Measurements from ENCODE around the gene ZNF296. TPM values are rescaled to one million over a fixed set of nuclear protein-coding genes. Genes with fewer than 3 reads are reported as not detected.

ZNF296 gene
- total and polyA plus RNA-seq, 4 experiments from 2014 or later: 0.98 to 3.2 (median 1.8) TPM

DNA sequence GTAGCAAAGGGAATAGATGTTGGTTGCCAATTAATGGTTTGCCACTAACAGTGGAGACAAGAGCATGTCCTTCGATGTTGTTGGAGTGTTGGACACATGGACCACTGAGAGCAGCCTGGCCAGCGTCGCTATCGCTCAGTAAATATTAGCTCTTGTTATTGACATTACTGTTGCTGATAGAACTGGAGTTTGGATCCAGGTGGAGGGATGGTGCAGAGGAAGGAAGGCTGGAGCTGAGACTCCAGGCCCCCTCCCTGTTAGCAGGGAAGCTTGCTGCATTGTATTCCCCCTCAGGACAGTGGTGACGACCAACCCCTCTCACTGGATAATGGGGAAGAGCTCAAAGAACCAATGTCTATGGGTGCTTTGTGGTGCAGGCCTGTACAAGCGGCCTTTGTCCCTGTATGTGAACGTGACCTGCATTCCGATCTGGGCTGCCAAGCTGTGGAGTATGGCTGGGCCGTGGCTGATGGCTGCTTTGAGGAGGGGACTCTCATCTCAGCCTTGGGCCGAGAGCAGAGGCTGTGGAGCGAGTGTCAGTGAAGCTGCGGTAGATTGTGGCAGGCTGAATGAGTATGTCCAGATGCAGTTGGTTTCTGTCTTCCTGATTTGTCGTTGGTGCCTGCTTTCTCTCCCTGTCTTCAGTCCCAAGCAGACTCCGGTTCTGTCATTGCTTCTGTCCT lies 30.5 kb downstream of the ZNF296 start:
- no peak overlapping the region for H3K27ac ChIP-seq (ENCODE audit: low read depth, low read length)
- Mint-ChIP-seq H3K9me3 (no peaks in the 10 kb centered on the region), H3K36me3 (peaks cover 28 to 59% of the 10 kb centered on the region in 2 donors), H3K27me3 (no peaks in the 10 kb centered on the region), H3K4me3 (no peak overlapping the region), H3K27ac (peak overlapping the region in 5 of 7 donors; percentile 30 to 64 (median 57)), H3K4me1 (peaks cover 35 to 62% (median 47%) of the 10 kb centered on the region in 4 donors)
- ChIA-PET CTCF (ENCODE audit: partially characterized antibody) (interaction anchor here (1.7 to 1.9 kb wide), 2 partner anchors 14 to 57 kb away, joined by 5 to 8 read pairs; no protein-coding TSS in a partner anchor), POLR2A (ENCODE audit: partially characterized antibody) (interaction anchor here (1.1 kb wide), 1 partner anchor 18 kb away, joined by 3 read pairs; no protein-coding TSS in a partner anchor)
- no peaks in the 10 kb centered on the region for H3K27me3 ChIP-seq (ENCODE audit: insufficient read depth, low read length)
- DNase-seq: no peak
- no peaks in the 10 kb centered on the region for H3K9me3 ChIP-seq (ENCODE audit: control insufficient read depth in 1 of 2, low read length in 2 of 2)
- intact Hi-C loops (cut with micrococcal nuclease): no loop called here
- no peak overlapping the region for H3K4me3 ChIP-seq (ENCODE audit: low read length in 2 of 2)
- H3K36me3 ChIP-seq (ENCODE audit: insufficient read depth, low read length): peaks cover 37% of the 10 kb centered on the region
- peaks cover 29% of the 10 kb centered on the region for H3K4me1 ChIP-seq (ENCODE audit: insufficient read depth, low read length)

DNA sequence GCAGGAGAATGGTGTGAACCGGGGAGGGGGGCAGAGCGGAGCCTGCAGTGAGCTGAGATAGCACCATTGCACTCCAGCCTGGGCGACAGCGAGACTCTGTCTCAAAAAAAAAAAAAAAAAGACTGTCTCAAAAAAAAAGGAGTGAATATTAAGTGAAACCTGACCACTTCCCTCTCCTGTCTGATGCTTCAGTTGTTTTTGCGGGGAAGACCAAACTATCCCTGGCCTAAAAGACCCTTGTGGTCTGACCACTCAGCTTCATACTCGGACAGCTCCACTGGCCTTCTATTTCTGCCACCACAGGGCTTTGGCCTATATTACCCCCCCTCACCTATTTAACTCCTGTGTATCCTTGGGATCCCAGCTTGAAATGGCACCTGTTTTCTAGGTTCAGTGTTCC lies 35.2 kb downstream of the ZNF296 start:
- Histone ChIP-seq H3K27me3 (ENCODE audit: insufficient read depth, low read length) (no peaks in the 10 kb centered on the region), H3K27ac (ENCODE audit: low read depth, low read length) (peak overlapping the region; percentile 3), H3K4me3 (ENCODE audit: low read length in 2 of 2) (no peak overlapping the region), H3K4me1 (ENCODE audit: insufficient read depth, low read length) (peaks cover 37% of the 10 kb centered on the region), H3K9me3 (ENCODE audit: control insufficient read depth in 1 of 2, low read length in 2 of 2) (no peaks in the 10 kb centered on the region), H3K36me3 (ENCODE audit: insufficient read depth, low read length) (peaks cover 42% of the 10 kb centered on the region)
- peaks cover 32 to 60% (median 41%) of the 10 kb centered on the region in 4 donors for H3K4me1 Mint-ChIP-seq
- DNase-seq: no peak
- intact Hi-C loops (cut with micrococcal nuclease): no loop called here
- peak overlapping the region in 7 of 8 donors; percentile 48 to 98 (median 63) for H3K4me3 Mint-ChIP-seq
- ChIA-PET POLR2A (ENCODE audit: partially characterized antibody) (no interaction called here), CTCF (ENCODE audit: partially characterized antibody) (interaction anchor here (1.1 to 1.8 kb wide), 2 partner anchors 19 to 38 kb away, joined by 3 to 5 read pairs; partner anchors contain the start of gene GEMIN7)
- peaks cover 34 to 56% of the 10 kb centered on the region in 2 donors for H3K36me3 Mint-ChIP-seq
- H3K27ac Mint-ChIP-seq: peak overlapping the region in 6 of 7 donors; percentile 68 to 88 (median 77)
- H3K27me3 Mint-ChIP-seq: no peaks in the 10 kb centered on the region
- H3K9me3 Mint-ChIP-seq: peaks cover 0 to 2% (median 0%) of the 10 kb centered on the region in 8 donors

DNA sequence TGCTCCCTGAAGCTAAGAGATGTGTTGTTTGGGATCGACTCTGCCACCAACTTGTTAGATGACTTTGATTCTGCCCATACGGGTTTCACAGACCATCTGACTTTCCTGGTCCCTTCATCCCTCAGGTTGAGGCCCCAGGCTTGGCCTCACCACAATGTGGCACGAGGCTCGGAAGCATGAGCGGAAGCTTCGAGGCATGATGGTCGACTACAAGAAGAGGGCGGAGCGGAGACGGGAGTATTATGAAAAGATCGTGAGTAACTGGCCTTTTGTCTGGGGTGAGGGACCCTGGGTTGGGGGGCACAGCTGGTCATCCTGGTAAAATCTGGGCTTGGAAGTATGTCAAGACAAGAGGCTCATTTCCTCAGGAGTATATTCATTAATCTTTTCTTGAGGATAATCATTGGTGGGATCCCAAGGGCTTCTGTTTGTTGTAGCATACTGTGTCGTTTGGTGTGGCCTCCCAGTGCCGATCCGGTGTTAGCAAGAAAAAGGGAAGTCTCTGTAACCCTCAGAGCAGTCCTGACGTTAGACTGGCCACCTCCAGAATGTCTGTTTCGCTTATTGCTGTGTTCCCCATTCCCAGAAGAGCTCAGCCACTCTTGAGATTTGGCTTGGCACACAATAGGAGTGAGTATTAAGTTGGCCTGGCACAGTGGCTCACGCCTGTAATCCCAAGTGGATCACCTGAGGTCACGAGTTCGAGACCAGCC lies 36.1 kb downstream of the ZNF296 start:
- intact Hi-C loops (cut with micrococcal nuclease): no loop called here
- ChIA-PET CTCF (ENCODE audit: partially characterized antibody) (interaction anchor here (0.8 to 2.3 kb wide), 8 partner anchors 13 to 88 kb away, joined by 3 to 9 read pairs (median 3); partner anchors contain the start of gene GEMIN7), POLR2A (ENCODE audit: partially characterized antibody) (interaction anchor here (1.0 to 2.7 kb wide), 7 partner anchors 39 to 150 kb away, joined by 4 to 31 read pairs (median 16); partner anchors contain the start of genes BLOC1S3, CLPTM1, GEMIN7 and PPP1R37)
- Histone ChIP-seq H3K36me3 (ENCODE audit: insufficient read depth, low read length) (peaks cover 38% of the 10 kb centered on the region), H3K27me3 (ENCODE audit: insufficient read depth, low read length) (no peaks in the 10 kb centered on the region), H3K27ac (ENCODE audit: low read depth, low read length) (peak overlapping the region; percentile 98), H3K4me1 (ENCODE audit: insufficient read depth, low read length) (peaks cover 34% of the 10 kb centered on the region), H3K4me3 (ENCODE audit: low read length in 2 of 2) (peak overlapping the region in 1 of 2 donors; percentile 62), H3K9me3 (ENCODE audit: control insufficient read depth in 1 of 2, low read length in 2 of 2) (no peaks in the 10 kb centered on the region)
- H3K9me3 Mint-ChIP-seq: peaks cover 0 to 2% (median 0%) of the 10 kb centered on the region in 8 donors
- H3K27me3 Mint-ChIP-seq: no peaks in the 10 kb centered on the region
- H3K36me3 Mint-ChIP-seq: peaks cover 32 to 52% of the 10 kb centered on the region in 2 donors
- H3K27ac Mint-ChIP-seq: peak overlapping the region in 6 of 7 donors; percentile 88 to 99 (median 98)
- peak overlapping the region; percentile 95 to 99 (median 98) for H3K4me3 Mint-ChIP-seq
- no peak for DNase-seq
- H3K4me1 Mint-ChIP-seq: peaks cover 26 to 51% (median 33%) of the 10 kb centered on the region in 4 donors

DNA sequence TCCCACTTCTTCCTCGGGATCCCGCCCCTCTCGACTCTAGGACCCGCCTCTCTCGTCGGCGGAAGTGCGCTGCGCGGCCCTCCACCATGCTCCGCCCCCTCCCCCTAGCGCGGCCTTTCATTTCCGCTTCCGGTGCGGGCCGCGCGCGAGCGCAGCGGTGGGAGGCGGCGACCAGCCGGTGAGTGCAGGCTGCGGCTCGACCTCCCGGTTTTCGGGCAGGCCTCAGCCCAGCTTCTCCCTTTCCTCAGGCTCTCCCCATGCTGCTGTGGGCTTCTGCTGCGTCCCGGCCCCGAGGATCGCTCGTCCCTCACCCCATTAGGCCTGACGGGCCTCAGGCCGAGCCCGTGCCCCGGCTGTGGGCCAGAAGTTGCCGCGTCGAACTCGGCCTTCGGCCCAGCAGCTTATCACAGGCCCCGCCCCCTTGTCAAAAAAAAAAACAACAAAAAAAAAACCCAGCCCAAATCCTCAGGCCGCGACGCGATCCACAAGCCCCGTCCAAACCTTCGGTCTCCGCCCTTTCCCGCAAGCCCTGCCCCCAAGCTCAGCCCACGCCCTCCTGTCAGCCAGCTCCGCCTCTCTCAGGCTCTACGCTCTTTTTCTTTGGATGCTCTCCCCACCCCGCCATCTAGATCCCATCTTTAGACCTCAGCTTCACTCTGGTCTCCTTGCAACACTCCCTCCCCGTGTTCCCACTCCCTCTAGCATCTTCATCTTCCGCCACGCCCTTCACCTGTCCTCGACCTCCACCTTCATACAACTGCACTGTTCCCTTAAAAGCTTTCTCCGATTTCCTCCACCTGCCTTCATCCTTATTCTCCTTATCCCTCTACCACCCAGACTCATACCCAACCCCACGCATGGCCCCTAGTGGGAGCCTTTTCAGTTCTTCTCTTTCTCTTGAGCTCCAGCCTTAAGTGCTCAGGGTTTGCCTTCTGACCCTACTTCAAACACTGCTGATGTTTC lies 37.1 kb downstream of the ZNF296 start, which contains the start of gene CLASRP:
CLASRP (plus strand) TSS at position 115 of the 963 bp plus-strand sequence. CDS start 1,168 bp downstream, outside the sequence.
- Histone ChIP-seq H3K4me3 (ENCODE audit: low read length in 2 of 2) (peak within 1 kb of the TSS; percentile 45 to 62), H3K27me3 (ENCODE audit: insufficient read depth, low read length) (no peaks in the 10 kb centered on the region), H3K9me3 (ENCODE audit: control insufficient read depth in 1 of 2, low read length in 2 of 2) (no peaks in the 10 kb centered on the region), H3K4me1 (ENCODE audit: insufficient read depth, low read length) (peaks cover 34% of the 10 kb centered on the region), H3K36me3 (ENCODE audit: insufficient read depth, low read length) (peaks cover 39% of the 10 kb centered on the region), H3K27ac (ENCODE audit: low read depth, low read length) (peak within 1 kb of the TSS; percentile 98)
- ChIA-PET POLR2A (ENCODE audit: partially characterized antibody) (interaction anchor here (0.7 to 2.7 kb wide), 15 partner anchors 11 to 149 kb away, joined by 3 to 31 read pairs (median 5); partner anchors contain the start of genes BLOC1S3, CLPTM1, GEMIN7 and PPP1R37), CTCF (ENCODE audit: partially characterized antibody) (interaction anchor here (0.6 to 2.3 kb wide), 11 partner anchors 10 to 447 kb away, joined by 3 to 9 read pairs (median 3); partner anchors contain the start of genes BLOC1S3 and TRAPPC6A)
- peak; percentile 85 to 88 (median 86) for DNase-seq
- peak within 1 kb of the TSS; percentile 88 to 99 (median 98) for H3K27ac Mint-ChIP-seq
- H3K9me3 Mint-ChIP-seq: peaks cover 0 to 2% (median 0%) of the 10 kb centered on the region in 8 donors
- H3K36me3 Mint-ChIP-seq: peaks cover 33 to 51% of the 10 kb centered on the region in 2 donors
- H3K27me3 Mint-ChIP-seq: no peaks in the 10 kb centered on the region
- H3K4me3 Mint-ChIP-seq: peak within 1 kb of the TSS; percentile 95 to 99 (median 98)
- H3K4me1 Mint-ChIP-seq: peaks cover 21 to 46% (median 29%) of the 10 kb centered on the region in 4 donors
- intact Hi-C loops (cut with micrococcal nuclease): loop anchor here (1.0 kb wide), 4 partner anchors 37 to 139 kb away; partner anchors contain the start of genes BLOC1S3, GEMIN7 and TRAPPC6A

DNA sequence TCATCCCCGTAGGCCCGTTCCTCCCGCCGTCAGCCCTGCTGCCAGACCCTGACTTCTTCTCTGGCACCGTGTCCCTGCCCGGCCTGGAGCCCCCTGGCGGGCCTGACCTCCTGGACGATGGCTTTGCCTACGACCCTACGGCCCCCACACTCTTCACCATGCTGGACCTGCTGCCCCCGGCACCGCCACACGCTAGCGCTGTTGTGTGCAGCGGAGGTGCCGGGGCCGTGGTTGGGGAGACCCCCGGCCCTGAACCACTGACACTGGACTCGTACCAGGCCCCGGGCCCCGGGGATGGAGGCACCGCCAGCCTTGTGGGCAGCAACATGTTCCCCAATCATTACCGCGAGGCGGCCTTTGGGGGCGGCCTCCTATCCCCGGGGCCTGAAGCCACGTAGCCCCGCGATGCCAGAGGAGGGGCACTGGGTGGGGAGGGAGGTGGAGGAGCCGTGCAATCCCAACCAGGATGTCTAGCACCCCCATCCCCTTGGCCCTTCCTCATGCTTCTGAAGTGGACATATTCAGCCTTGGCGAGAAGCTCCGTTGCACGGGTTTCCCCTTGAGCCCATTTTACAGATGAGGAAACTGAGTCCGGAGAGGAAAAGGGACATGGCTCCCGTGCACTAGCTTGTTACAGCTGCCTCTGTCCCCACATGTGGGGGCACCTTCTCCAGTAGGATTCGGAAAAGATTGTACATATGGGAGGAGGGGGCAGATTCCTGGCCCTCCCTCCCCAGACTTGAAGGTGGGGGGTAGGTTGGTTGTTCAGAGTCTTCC lies 38.7 kb downstream of the ZNF296 start:
- H3K27me3 ChIP-seq (ENCODE audit: insufficient read depth, low read length): no peaks in the 10 kb centered on the region
- Mint-ChIP-seq H3K27me3 (no peaks in the 10 kb centered on the region), H3K4me1 (peaks cover 21 to 40% (median 31%) of the 10 kb centered on the region in 4 donors), H3K9me3 (peaks cover 0 to 2% (median 0%) of the 10 kb centered on the region in 8 donors), H3K4me3 (peak overlapping the region; percentile 31 to 98 (median 62)), H3K36me3 (peaks cover 38 to 50% of the 10 kb centered on the region in 2 donors), H3K27ac (peak overlapping the region; percentile 8 to 88 (median 65))
- H3K36me3 ChIP-seq (ENCODE audit: insufficient read depth, low read length): peaks cover 39% of the 10 kb centered on the region
- no peak for DNase-seq
- H3K4me3 ChIP-seq (ENCODE audit: low read length in 2 of 2): no peak overlapping the region
- intact Hi-C loops (cut with micrococcal nuclease): loop anchor here (1.0 kb wide), 1 partner anchor 35 kb away; no protein-coding TSS in a partner anchor
- H3K27ac ChIP-seq (ENCODE audit: low read depth, low read length): no peak overlapping the region
- ChIA-PET POLR2A (ENCODE audit: partially characterized antibody) (interaction anchor here (1.8 to 2.7 kb wide), 6 partner anchors 10 to 82 kb away, joined by 4 to 31 read pairs (median 16); partner anchors contain the start of genes CLPTM1, GEMIN7, PPP1R37 and RELB), CTCF (ENCODE audit: partially characterized antibody) (interaction anchor here (0.5 to 2.3 kb wide), 3 partner anchors 8 to 619 kb away, joined by 3 to 5 read pairs (median 5); no protein-coding TSS in a partner anchor)
- no peaks in the 10 kb centered on the region for H3K9me3 ChIP-seq (ENCODE audit: control insufficient read depth in 1 of 2, low read length in 2 of 2)
- peaks cover 34% of the 10 kb centered on the region for H3K4me1 ChIP-seq (ENCODE audit: insufficient read depth, low read length)
